ENCODE data around the gene TRH. TPM values are rescaled to one million over a fixed set of nuclear protein-coding genes. Genes with fewer than 3 reads are reported as not detected.
A peak's percentile ranks its signal among the peaks of the same experiment; 100 is the strongest.
"Not testable (repeated sequence)": the region's sequence is repeated elsewhere in the genome, so short reads cannot be mapped to it uniquely, and the experiment has no call there.

Gene TRH
- total RNA-seq, 1 donor from 2014 or later: 5.3 TPM

DNA sequence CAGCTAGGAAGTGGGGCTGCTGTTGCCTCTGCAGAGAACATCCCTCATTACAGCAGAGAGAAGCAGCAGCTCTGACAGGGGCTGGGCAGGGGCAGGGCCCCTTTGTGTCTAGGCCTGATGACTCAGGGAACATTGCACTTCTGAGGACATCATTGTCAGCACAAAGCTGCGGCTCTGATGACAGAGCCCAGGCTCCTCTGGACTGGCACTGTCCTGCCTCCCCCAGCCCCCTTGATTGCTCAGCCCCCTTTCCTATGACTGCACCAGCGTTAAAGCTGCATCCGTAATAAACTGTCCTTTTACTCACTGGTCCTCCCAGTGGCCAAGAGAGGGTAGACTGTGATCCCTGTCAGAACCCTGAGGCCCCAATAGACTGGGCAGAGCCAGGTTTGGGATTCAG is 18.3 kb downstream of the TRH start:
- Mint-ChIP-seq H3K9me3 (no peaks in the 10 kb centered on the region), H3K27me3 (peaks cover 30% of the 10 kb centered on the region), H3K36me3 (no peaks in the 10 kb centered on the region), H3K4me1 (ENCODE audit: unreplicated experiment) (peaks cover 28% of the 10 kb centered on the region), H3K4me3 (no peak overlapping the region), H3K27ac (no peak overlapping the region)
- no peak for DNase-seq (ENCODE audit: extremely low spot score, unreplicated experiment)
- TF ChIP-seq CTCF (conservative IDR thresholded peaks at IDR 0.05): peak; percentile 70

- Mint-ChIP-seq H3K27me3 (peaks cover 38% of the 10 kb centered on the region), H3K9me3 (no peaks in the 10 kb centered on the region), H3K36me3 (no peaks in the 10 kb centered on the region), H3K4me1 (ENCODE audit: unreplicated experiment) (peaks cover 19% of the 10 kb centered on the region), H3K4me3 (no peak overlapping the region), H3K27ac (no peak overlapping the region)
- TF ChIP-seq CTCF (conservative IDR thresholded peaks at IDR 0.05): no peak
- DNase-seq (ENCODE audit: extremely low spot score, unreplicated experiment): no peak
Observed at GRCh38 chr3:129994883-129995559, 20.5 kb downstream of the TRH start.

GRCh38 chr3:129996073-129996472 is 21.6 kb downstream of the TRH start:
- Mint-ChIP-seq H3K9me3 (no peaks in the 10 kb centered on the region), H3K4me3 (no peak overlapping the region), H3K36me3 (no peaks in the 10 kb centered on the region), H3K27ac (no peak overlapping the region), H3K4me1 (ENCODE audit: unreplicated experiment) (peaks cover 16% of the 10 kb centered on the region), H3K27me3 (peaks cover 47% of the 10 kb centered on the region)
- no peak for TF ChIP-seq CTCF (conservative IDR thresholded peaks at IDR 0.05)
- no peak for DNase-seq (ENCODE audit: extremely low spot score, unreplicated experiment)

DNA sequence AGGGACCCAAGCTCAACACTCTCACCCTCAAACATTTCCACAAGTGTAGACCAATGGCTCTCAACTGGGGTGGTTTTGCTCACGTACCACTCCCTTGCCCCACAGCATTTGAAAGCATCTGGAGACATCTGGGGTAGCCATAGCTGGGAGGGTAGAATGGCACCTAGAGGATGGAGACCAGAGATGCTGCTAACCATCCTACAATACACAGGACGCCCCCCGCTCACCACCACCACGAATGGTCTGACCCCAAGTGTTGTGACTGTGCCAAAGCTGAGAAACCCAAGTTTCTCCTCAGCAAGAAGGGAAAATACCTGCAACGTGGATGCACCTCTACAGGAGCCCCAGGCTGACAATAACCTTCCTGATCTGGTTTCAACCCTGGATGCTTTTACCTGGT is 24.7 kb downstream of the TRH start:
- not testable (repeated sequence) for DNase-seq (ENCODE audit: extremely low spot score, unreplicated experiment); H3K36me3 Mint-ChIP-seq; H3K27ac Mint-ChIP-seq; H3K4me3 Mint-ChIP-seq; H3K9me3 Mint-ChIP-seq; H3K4me1 Mint-ChIP-seq (ENCODE audit: unreplicated experiment)
- peaks cover 52% of the 10 kb centered on the region for H3K27me3 Mint-ChIP-seq

- Mint-ChIP-seq H3K4me3 (peak overlapping the region; percentile 74), H3K27me3 (peaks cover 50% of the 10 kb centered on the region)
- peak; percentile 85 for DNase-seq (ENCODE audit: extremely low spot score, unreplicated experiment)
- H3K9me3 Mint-ChIP-seq; H3K4me1 Mint-ChIP-seq (ENCODE audit: unreplicated experiment); H3K36me3 Mint-ChIP-seq; H3K27ac Mint-ChIP-seq: not testable (repeated sequence)
- TF ChIP-seq CTCF (conservative IDR thresholded peaks at IDR 0.05): peak; percentile 79
Observed at GRCh38 chr3:130002666-130003598, 28.4 kb downstream of the TRH start.

GRCh38 chr3:130010556-130010955 is 36.0 kb downstream of the TRH start:
- peaks cover 23% of the 10 kb centered on the region for H3K27me3 Mint-ChIP-seq
- H3K36me3 Mint-ChIP-seq: no peaks in the 10 kb centered on the region
- DNase-seq (ENCODE audit: extremely low spot score, unreplicated experiment): no peak

GRCh38 chr3:130012108-130012507 is 37.6 kb downstream of the TRH start:
- not testable (repeated sequence) for H3K9me3 Mint-ChIP-seq; DNase-seq (ENCODE audit: extremely low spot score, unreplicated experiment)

More at GRCh38 chr3:130010556-130010955, 36.0 kb downstream of the TRH start:
- TF ChIP-seq CTCF (conservative IDR thresholded peaks at IDR 0.05): no peak
- peaks cover 4% of the 10 kb centered on the region for H3K9me3 Mint-ChIP-seq
- no peak overlapping the region for H3K27ac Mint-ChIP-seq
- H3K4me1 Mint-ChIP-seq (ENCODE audit: unreplicated experiment): no peaks in the 10 kb centered on the region
- no peak overlapping the region for H3K4me3 Mint-ChIP-seq

GRCh38 chr3:130013246-130013645 is 38.7 kb downstream of the TRH start:
- not testable (repeated sequence) for DNase-seq (ENCODE audit: extremely low spot score, unreplicated experiment); H3K36me3 Mint-ChIP-seq; H3K27ac Mint-ChIP-seq; H3K9me3 Mint-ChIP-seq; H3K4me3 Mint-ChIP-seq; H3K4me1 Mint-ChIP-seq (ENCODE audit: unreplicated experiment)
- peaks cover 13% of the 10 kb centered on the region for H3K27me3 Mint-ChIP-seq

More at GRCh38 chr3:130012108-130012507, 37.6 kb downstream of the TRH start:
- not testable (repeated sequence) for H3K4me1 Mint-ChIP-seq (ENCODE audit: unreplicated experiment); H3K27ac Mint-ChIP-seq; H3K4me3 Mint-ChIP-seq; H3K36me3 Mint-ChIP-seq
- H3K27me3 Mint-ChIP-seq: peaks cover 13% of the 10 kb centered on the region

Data from type B pancreatic cell (in vitro differentiated cells).